Stimulated activated CD4-positive, alpha-beta T cell treated with anti-CD3 and anti-CD28 coated beads, Interleukin-4, amount 100 ng/mL, for 1 hour (primary cell): ENCODE results near the gene DOCK1.

Source experiments
- DNase-seq: peaks from one replicate; pipeline ENCODE4 v3.0.0-alpha.2; 2020

The DOCK1 gene

DNA sequence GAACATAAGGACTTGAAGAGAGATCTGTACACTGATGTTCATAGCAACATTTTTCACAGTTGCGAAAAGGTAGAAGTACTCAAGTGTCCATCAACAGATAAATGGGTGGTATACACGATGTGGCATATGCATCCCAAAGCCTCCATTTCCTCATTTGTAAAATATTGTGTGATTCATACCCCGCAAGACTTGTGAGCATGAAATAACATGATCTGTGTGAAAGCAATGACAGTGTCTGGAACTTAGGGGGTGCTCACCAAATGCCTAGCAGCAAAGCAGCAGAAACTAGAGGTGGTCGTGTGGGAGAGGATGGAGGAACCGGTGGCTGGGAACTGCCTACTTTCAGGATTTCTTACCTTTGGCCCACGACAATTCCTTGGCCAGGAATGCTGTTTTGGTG is 426.5 kb downstream of the DOCK1 start:
- DNase-seq = no peak

DNA sequence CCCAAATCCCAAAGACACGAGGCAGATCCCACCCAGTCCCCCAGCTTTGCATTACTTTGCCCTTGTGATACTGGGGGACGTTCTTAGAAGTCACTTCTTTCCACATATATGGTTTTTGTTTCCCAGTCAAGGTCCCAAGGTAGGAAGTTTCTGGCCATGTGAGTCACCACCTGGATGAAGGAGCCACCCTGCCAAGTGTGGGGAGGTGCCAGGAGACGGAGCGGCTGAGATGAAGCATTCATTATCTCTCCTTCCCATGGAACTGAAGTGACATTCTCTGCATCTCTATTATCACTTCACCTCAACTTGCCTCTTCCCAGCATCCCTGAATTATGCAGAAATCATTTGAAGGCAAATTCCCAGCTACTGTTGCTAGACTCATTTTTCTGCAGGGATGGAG is 427.4 kb downstream of the DOCK1 start:
- no peak for DNase-seq

DNA sequence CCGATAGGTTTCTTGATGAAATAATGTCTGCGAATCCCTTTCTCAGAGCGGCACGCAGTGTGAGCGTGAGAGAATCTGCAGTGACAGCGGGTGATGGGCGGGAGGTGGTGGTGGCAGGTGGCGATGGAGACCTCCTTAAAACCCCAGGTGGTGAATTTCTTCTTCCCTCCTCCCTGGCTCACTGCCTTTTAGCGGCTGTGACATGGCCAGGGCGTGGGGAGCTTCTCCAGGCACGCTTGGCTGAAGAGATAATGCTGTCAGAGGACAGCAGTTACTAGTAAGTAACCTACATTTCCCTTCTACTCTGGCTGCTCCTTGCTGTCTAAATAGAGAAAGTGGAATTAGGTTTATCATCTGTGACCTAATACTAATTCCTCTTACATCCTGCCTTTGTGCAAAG is 432.6 kb downstream of the DOCK1 start:
- no peak for DNase-seq

DNA sequence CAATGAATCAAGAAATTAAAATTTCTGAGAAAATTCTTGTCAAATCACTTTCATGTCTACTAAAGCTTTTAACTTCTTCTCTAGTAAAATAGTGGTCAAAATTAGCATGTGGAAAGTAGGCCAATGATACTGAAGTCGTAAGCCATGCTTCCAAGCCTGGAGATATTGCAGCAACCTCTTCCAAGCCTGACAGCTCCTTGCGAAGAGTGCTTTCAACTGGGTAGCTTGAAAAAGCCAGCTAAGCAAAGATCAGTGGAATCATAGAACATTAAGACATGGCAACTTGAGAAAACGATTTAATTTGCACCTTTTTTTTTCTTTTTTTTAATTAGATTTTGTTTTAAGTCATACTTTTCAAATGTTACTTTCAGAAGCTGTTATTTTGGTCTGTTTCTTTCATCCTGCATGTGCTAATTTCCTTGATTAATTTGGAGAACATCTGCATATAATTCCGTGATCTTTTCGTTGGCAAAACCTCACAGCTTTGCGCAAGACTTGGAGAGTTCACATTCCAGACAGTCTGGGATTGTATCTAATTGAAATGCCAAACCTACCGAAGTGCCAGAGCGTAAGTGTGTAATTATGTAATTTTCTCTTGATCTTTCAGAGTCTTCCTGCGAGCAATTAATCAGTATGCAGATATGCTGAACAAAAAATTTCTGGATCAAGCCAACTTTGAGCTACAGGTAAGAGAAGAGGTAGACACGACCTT is 433.3 kb downstream of the DOCK1 start:
- DNase-seq = no peak

DNA sequence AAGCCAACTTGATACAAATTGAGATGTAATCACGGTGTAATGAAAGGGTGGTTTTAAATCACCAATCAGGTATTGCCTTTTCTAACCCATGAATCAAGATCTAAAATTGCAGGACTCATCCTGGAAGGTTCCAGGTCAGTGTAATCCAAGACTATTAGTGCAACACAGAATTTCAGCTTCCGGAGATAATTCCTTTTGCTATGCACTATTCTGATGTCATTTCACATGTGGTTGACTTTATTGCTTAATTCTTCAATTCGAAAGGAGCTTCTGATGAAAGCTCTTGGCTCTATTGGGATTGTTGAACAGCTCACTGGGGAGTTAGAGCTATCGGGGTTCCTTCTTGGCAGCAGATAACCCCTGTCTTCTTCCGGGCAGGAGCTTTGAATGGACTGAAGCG is 438.6 kb downstream of the DOCK1 start:
- DNase-seq = no peak

DNA sequence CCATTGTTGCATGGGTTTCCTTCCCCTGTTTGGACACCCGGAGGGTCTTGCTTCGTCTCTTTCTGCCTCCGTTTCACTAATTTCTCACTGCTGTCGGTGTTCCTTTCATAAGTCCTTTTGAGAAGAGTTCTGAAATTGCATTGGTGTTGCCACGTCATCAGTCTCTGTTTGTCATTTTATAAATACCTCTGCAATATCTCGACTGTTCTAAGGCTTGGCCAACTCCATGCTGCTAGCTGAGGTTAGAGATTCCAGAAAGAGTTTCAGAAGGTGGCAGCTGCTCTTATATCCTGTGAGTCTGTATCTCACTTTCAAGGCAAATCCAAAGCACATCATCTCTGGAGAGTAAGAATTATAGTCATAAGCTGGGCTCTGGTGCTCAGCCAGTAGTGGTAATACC is 439.1 kb downstream of the DOCK1 start:
- no peak for DNase-seq

DNA sequence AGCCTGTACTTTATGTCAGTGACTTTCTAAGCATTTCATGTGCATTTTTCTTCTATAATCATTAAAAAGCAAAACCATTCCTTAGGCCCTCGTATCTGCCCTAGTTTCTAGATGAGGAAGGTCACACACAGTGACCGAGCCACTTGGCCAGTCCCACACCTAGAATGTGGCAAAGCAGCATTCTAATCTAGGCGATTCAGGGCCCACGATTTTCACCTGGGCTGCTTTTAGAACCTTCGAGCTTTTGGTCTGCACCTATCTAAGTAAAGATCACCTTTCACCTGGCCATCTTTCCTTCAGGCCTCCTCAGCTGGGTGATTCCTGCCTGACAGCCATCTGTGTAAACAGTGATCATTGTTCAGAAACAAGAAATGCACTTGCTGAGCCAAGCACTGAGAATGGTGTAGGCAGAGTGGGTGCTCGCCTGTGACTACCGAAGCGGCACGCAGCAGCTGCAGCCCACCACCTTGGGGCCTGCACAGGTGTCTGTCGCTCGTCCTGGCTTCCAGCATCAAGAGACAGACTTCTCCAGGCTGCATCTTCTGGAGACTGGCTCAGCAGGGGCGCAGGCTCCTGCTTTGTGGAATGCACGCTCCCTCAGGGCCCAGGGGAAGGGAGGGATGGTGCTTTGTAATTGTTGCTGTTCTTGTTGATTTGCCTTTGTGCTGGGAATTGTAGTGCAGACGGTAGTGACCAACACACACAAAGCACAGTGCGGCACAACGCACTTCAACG is 440.2 kb downstream of the DOCK1 start:
- no peak for DNase-seq

DNA sequence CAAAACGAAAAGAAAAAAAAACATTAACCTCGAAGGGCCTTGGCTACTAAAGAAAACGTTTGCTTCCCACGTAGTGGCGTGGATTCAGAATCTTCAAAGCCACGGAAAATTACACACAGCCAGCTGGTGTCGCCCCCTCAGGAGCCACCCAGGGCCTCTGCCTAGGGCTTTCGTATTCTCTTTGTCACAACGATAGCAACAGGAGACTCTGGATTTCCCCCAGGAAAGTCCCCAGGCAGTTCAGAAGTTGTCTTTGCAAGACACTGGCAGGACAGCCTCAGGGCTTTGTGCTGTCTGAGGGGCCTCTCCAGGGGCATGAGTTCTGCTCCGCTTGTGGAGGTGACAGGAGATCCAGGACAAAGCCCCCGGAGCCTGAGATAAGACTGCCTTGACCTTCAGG is 441.4 kb downstream of the DOCK1 start:
- no peak for DNase-seq

DNA sequence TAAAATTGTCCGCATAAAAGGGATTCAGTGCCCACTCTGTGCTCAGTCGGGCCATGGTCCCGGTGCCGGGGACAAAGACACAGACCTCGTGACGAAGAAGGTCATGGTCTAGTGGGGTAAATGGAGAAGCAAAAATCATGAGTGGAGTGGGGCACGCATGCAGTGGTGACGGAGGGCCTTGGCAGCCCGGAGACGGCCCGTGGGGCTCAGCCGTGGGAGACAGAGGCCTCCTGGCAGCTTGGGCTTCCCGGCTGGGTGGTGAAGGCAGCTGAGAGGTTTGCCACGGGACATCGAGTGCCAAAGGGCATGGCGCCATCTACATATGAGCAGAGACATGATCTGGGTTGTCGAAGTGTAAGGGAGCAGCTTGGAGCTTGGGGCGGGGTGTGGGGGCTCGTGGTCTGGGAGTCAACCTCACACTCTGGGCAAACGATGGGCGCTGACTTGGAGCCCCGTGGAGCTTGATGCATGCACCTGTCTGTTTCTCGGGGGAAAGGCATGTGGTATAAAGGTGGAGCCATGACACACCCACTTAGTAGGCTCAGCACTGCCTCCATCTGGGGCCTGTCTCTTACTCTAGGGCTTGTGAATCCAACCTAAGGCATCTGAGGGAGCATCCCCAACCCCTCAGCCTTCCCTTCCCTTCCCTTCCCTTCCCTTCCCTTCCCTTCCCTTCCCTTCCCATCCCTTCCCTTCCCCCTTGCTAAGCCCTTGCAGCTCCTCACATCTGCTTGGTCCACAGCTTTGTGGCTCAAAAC is 442.2 kb downstream of the DOCK1 start:
- no peak for DNase-seq

DNA sequence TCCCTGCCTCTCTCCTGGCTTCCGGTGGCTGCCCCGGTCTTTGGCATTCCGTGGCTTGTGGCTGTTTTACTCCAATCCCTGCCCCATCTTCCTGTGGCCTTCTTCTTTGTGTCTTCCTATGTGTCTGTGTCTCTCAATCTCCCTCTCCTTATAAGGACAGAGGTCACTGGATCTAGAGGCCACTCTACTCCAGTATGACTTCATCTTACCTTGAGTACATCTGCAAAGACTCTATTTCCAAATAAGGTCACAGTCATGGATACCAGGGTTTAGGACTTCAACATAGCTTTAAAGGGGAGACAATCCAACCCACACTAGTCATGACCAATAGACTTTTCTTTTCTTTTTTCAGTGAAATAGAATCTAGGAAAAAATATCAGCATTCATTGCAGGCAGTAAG is 444.5 kb downstream of the DOCK1 start:
- no peak for DNase-seq

DNA sequence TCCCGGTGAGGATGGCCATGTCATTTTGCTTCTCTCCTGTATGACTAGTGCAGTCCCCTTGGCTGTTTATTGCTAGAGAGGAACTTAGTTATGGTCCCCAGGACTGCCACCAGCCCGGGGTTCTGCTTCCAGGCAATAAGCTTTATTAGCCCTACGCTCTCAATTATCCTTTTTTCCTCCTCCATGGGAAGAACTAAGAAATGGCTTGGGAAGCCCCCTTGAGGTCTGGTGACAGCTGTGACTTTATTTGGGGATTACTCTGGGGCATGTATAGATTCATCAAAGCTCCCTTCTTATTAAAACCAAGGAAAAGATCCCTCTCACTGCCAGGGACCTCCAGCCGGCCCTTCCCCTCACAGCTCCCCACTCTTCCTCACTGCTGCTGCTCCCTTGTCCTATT is 446.3 kb downstream of the DOCK1 start:
- DNase-seq = no peak

DNA sequence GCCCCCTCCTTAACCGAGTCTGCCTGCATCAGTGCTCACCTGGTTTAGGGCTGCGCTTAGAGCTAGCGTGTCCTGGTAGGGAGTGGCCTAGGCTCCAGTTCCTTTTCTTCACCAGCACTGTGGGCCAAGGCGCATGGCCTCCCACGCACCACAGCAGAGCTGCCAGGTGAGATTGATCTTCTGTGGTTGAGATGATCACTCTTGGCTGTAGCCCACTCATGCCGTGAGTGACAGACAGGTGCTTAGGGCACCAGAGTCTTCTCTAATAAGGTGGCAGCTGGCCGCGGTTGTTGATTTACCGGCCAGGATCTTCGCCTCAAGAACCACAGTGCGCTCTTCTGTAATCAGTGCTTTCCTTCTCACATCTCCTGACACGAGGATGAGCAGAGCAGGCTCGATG is 448.3 kb downstream of the DOCK1 start:
- no peak for DNase-seq

DNA sequence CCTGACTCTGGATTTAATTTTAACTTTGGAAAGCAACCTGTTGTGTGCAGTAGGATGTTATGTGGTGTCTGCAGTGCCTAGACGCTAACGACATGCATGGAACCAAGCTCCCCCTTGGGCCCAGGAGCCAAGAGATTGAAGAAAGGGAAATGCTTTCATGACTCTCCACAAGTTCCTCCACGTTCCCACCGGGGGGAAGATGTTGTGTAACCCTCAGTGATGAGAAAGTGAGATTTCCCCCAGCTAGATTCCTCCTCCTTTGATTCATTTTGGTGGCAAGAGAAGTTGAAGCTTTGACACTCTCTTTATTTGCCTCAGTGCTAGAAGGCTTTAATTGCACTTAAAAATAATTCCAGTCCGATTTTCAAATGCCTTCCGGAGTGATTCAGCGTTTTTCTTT is 449.0 kb downstream of the DOCK1 start:
- DNase-seq = no peak

DNA sequence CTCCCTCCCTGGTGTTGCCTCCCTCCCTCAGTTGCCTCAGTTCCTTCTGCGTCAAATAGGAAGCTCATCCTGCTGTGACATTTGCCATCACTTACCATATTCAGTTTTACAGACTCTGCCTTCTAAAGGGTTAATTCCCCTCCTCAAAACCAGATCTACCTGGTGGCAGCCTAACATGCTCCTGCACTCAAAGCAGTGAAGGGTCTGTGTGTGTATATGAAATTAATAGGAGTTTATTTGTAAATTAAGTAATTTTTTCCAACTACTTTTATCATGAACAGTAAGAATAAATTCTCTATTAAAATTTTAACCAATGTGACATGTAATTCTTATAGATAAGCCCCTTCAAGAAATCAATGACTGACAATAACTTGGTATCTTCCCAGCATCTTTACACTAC is 449.8 kb downstream of the DOCK1 start:
- no peak for DNase-seq

DNA sequence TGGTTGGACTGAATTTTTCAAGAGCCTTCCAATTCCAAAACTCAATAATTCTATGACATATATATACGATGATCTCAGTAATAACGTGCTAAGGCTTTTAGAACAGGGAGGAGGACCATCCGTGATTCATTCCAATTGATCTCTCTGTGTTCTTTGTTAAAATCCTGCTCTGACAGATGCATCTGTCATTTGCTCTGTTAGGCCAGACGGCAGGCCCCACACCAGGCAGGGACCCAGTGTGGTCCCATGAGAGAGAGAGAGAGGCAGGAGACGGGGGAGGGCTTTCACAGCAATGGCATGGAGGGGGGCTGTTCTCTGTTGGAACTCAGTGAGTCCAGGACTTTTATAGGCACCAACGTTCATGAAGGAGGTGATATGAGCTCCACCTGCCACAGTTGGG is 451.1 kb downstream of the DOCK1 start:
- DNase-seq = no peak

DNA sequence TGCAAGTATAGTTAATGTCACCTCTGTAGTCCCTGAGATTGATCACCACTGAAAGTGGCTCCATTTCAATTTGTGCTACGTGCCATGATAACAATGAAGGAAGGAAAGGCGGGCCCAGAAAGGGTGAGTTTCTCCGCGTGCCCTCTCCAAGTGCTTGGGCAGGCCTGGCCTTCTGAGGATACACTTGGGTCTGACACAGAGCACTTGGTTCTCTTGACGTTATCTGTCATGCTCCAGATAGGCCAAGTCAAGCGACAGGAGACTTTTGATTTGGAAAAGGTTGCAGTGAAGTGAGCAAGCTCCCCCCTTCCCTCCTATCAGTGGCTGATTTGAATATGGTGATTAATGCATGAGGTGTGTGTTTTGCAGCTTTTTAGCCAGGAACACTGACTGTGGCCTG is 452.0 kb downstream of the DOCK1 start:
- DNase-seq = no peak

DNA sequence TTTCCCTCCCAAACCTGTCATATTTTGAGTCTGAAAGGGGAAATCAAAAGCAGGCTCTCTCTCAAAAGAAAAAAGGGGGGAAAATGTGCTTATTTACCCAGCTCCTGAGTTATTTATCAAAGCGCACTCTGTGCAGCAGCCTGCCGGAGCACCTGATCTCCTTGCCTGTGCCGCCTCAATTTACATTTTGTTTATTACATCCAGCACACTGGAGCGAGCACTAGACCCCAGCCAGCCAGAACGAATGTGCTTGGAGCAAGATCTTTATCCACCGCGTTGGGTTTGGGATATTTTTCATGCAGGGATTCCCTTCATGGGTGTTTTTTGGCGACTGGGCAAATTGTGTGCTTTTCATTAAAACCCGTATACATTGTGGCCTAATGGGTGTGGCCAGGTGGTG is 453.1 kb downstream of the DOCK1 start:
- no peak for DNase-seq

DNA sequence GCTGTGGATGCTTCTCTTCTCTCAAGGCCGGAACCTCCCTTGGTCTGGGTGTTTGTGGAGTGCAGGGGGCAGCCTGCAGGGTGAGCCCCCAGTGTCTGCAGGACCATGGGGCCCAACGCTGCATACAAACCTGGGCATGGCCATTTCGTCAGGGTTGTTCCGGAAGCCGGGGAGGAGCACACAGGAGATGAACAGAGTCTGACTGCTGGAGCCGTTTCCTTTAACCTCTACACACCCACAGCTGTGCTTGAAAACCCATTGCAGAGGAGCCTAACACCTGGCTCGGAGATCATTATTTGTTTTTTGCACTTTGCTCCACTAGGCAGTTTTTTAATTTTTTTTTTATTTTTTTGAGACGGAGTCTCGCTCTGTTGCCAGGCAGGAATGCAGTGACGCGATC is 458.8 kb downstream of the DOCK1 start:
- no peak for DNase-seq

DNA sequence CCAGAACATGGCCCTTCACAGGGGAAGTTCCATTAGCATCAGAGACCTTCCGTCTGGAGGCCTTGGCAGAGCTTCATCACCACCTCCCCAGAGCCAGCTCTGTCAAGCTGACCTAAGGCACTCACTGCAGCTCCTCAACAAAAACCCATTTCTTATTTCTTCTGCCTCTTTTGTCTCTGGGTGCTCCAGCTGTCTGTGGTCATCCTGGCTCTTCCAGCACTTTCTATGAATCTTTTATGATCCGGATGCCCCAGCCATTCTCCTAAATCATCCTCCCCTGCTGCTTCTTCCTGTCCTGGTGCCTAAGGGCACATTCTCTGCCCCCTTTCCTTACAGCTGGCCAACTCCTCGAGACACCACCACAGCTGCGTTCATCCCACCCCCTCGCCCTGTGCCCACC is 462.9 kb downstream of the DOCK1 start:
- DNase-seq = no peak

DNA sequence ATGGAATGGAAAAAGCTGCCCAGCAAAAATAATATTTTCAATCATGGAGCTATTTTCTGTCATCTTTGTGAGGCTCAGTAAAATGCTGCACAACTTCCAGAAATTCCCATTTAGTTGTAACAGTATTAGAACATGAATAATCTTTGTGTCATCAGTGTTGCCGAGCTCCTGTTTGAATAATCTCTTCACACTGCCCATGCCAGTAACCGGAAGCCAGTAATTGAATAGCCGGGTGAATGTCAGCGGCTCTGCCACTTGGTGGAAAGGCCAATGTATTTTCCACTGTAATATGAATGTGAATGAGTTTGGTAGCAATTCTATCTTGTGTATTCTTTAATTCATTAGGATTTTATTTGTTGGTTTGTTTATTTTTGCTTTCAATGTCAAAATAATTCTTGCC is 463.7 kb downstream of the DOCK1 start:
- no peak for DNase-seq

DNA sequence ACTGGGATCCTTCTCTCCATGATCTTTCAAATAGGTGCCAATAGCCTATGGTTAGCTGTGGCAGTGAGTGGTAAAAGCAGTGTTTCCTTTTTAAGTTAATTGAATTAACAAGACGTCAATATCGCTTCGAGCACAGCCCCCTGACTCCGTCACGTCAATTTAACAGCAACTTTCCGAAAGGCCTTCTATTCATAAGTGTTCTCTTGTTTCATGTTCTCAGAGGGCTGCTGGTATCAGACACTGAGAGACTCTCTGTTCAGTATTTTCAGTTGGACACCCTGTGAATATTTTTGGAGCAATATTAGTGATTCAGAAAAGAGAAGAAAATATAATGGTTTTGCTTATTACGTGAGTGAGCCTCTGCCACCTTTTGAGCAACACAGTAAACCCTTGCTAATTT is 465.4 kb downstream of the DOCK1 start:
- DNase-seq = no peak

DNA sequence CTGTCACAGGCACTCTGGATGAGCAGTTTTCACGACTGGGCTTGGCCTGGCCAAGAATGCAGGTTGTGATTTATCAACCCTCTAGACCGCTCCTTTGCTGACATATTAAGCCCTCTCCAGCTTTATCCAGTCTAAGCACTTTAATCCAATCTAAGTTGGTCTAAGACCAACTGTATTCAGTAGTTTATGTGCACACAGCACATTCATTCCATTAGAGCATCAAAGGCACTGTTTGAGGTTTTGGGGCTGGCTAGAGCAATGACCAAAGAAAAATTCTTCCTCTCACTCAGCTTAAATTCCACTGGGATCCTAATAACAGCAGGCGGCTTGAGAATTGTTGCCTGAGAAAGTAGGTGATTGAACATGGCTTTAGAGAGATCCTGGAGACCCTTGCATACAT is 467.1 kb downstream of the DOCK1 start:
- no peak for DNase-seq

DNA sequence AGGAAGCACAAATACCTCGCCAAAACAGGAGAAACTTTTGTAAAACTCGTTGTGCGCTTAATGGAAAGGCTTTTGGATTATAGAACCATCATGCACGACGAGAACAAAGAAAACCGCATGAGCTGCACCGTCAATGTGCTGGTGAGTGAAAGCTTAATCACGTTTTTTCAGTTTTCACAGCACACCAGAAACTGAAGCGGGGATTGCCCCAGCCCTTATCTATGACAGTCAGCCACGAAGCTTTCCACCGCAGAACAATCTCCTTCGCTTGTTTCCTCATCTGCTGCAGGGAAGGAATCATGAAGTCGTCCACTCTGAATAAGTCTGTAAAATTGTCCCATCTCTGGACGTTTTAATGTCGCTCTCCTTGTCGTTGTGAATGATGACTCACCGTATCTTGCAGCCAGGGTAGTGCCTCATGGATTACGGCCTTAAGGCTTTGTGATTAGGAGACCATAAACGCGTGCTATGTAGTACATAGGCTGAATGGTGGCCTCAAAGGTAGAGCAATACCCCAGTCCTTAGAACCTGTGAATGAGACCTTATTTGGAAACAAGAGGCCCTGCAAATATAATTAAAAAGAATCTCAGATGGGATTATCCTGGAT is 468.9 kb downstream of the DOCK1 start:
- no peak for DNase-seq

DNA sequence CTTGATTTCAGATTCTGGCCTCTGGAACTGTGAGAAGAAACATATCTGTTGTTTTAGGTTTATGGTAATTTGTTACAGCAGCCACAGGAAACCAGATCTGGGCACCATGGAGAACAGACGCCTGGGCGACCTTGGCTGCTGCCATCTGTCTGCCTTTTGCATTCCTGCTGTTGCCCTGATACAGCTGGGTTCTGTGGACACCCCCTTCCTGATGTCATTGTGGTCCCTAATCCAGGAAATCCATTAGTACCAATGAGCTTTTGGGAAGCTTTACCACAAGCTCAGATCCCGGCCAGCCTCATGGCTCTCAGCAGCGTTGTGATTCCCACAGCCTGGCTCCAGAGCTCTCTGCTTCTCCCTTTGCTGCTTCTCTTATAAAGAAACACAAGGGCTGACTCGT is 469.7 kb downstream of the DOCK1 start:
- no peak for DNase-seq
